Measurements from ENCODE around the gene BCAS3.
"Not testable (repeated sequence)": the region's sequence is repeated elsewhere in the genome, so short reads cannot be mapped to it uniquely, and the experiment has no call there.

BCAS3 gene

GRCh38 chr17:60748204-60748603, 70.6 kb downstream of the BCAS3 start:
- no peak for DNase-seq

GRCh38 chr17:60749050-60749449, 71.4 kb downstream of the BCAS3 start:
- no peak for DNase-seq

- DNase-seq, result no peak
Measured at GRCh38 chr17:60749708-60750107, 72.1 kb downstream of the BCAS3 start.

- DNase-seq, result no peak
Measured at GRCh38 chr17:60750640-60751039, 73.0 kb downstream of the BCAS3 start.

- DNase-seq, result no peak
Measured at GRCh38 chr17:60751884-60752283, 74.2 kb downstream of the BCAS3 start.

- no peak for DNase-seq
Measured at GRCh38 chr17:60752873-60753577, 75.4 kb downstream of the BCAS3 start.

- DNase-seq, result no peak
Measured at GRCh38 chr17:60754057-60754604, 76.5 kb downstream of the BCAS3 start.

GRCh38 chr17:60756798-60757197, 79.1 kb downstream of the BCAS3 start:
- DNase-seq, result not testable (repeated sequence)

GRCh38 chr17:60757437-60757836, 79.8 kb downstream of the BCAS3 start:
- DNase-seq, result no peak

- DNase-seq, result no peak
Measured at GRCh38 chr17:60759756-60760155, 82.1 kb downstream of the BCAS3 start.

- not testable (repeated sequence) for DNase-seq
Measured at GRCh38 chr17:60761301-60761700, 83.7 kb downstream of the BCAS3 start.

GRCh38 chr17:60766778-60767190, 89.1 kb downstream of the BCAS3 start:
- no peak for DNase-seq

GRCh38 chr17:60767744-60768308, 90.2 kb downstream of the BCAS3 start:
- no peak for DNase-seq

- DNase-seq, result no peak
Measured at GRCh38 chr17:60769327-60769726, 91.7 kb downstream of the BCAS3 start.

GRCh38 chr17:60770946-60771422, 93.3 kb downstream of the BCAS3 start:
- no peak for DNase-seq

GRCh38 chr17:60771621-60772020, 94.0 kb downstream of the BCAS3 start:
- DNase-seq, result not testable (repeated sequence)

- no peak for DNase-seq
Measured at GRCh38 chr17:60773552-60773951, 95.9 kb downstream of the BCAS3 start.

- no peak for DNase-seq
Measured at GRCh38 chr17:60781880-60782412, 104.3 kb downstream of the BCAS3 start.

GRCh38 chr17:60782742-60783141, 105.1 kb downstream of the BCAS3 start:
- no peak for DNase-seq

- DNase-seq, result no peak
Measured at GRCh38 chr17:60790205-60790604, 112.6 kb downstream of the BCAS3 start.

GRCh38 chr17:60792250-60792898, 114.7 kb downstream of the BCAS3 start:
- DNase-seq, result no peak

GRCh38 chr17:60798576-60798975, 120.9 kb downstream of the BCAS3 start:
- DNase-seq, result no peak

GRCh38 chr17:60802377-60802776, 124.7 kb downstream of the BCAS3 start:
- no peak for DNase-seq

GRCh38 chr17:60803059-60803458, 125.4 kb downstream of the BCAS3 start:
- no peak for DNase-seq

Measured in NCI-H1436 treated with DMSO at 0.1 percent for 48 hours (cell line).